Central memory CD8-positive, alpha-beta T cell (primary cell): ENCODE data around the gene TMEM45B.
"Not testable (repeated sequence)": the region's sequence is repeated elsewhere in the genome, so short reads cannot be mapped to it uniquely, and the experiment has no call there.

Experiments
- ATAC-seq: fragments of 150-1000 bp; cut with Tn5 transposase; replicated peaks from 2 replicates; pipeline ENCODE4 v1.10.0; 2022; ENCODE audit warnings: mild to moderate bottlenecking, moderate FRiP score, moderate number of reproducible peaks; ENCODE audit not compliant: poor library complexity, severe bottlenecking; ENCODE audit errors: extremely low read depth
- DNase-seq, 2 donors: peaks; one replicate each; pipeline ENCODE4 v3.0.0; 2021; ENCODE audit warnings: low spot score in 2 of 2
- H3K27ac Mint-ChIP-seq: one replicate; pipeline ENCODE4 v1.8.0; 2022; ENCODE audit warnings: low read depth, mild to moderate bottlenecking, moderate library complexity, mixed read lengths
- H3K27me3 Mint-ChIP-seq: one replicate; pipeline ENCODE4 v1.8.0; 2022; ENCODE audit warnings: mixed read lengths
- H3K36me3 Mint-ChIP-seq: one replicate; pipeline ENCODE4 v1.8.0; 2022; ENCODE audit warnings: mild to moderate bottlenecking, moderate library complexity, mixed read lengths; ENCODE audit not compliant: insufficient read depth
- H3K4me1 Mint-ChIP-seq: one replicate; pipeline ENCODE4 v1.8.0; 2022; ENCODE audit warnings: mixed read lengths
- H3K4me3 Mint-ChIP-seq: one replicate; pipeline ENCODE4 v1.8.0; 2022; ENCODE audit warnings: mild to moderate bottlenecking, moderate library complexity, mixed read lengths
- H3K9me3 Mint-ChIP-seq: one replicate; pipeline ENCODE4 v1.8.0; 2022; ENCODE audit warnings: mixed read lengths

Gene TMEM45B

DNA sequence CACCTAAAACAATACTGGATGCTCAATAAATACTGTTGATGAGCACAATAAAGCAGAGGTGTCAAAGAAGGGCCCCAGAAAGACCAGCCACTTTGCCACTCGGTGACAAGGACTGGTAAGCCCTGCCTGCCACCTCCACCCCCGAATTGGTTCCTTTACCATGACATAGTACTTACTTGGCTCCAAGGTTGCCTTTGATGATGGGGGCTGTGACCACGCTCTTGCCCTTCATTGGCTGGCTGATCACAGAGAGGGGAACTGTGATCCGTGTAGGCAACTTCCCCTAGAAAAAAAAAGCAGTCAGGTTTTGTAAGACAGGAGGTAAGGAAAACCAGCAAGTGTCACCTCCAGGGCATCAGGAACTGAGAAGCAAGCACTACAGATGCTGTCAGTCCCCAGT, 50.1 kb downstream of the TMEM45B start:
- H3K36me3 Mint-ChIP-seq, result peaks cover 36% of the 10 kb centered on the region
- ATAC-seq (no peak), DNase-seq (no peak)
- H3K4me3 Mint-ChIP-seq, result no peak overlapping the region
- H3K4me1 Mint-ChIP-seq, result no peaks in the 10 kb centered on the region
- H3K9me3 Mint-ChIP-seq, result no peaks in the 10 kb centered on the region
- no peak overlapping the region for H3K27ac Mint-ChIP-seq
- H3K27me3 Mint-ChIP-seq, result no peaks in the 10 kb centered on the region

GRCh38 chr11:129866311-129866710, 50.7 kb downstream of the TMEM45B start:
- DNase-seq, result no peak
- no peaks in the 10 kb centered on the region for H3K27me3 Mint-ChIP-seq
- no peaks in the 10 kb centered on the region for H3K4me1 Mint-ChIP-seq
- H3K9me3 Mint-ChIP-seq, result no peaks in the 10 kb centered on the region
- H3K27ac Mint-ChIP-seq, result no peak overlapping the region
- H3K36me3 Mint-ChIP-seq, result peaks cover 40% of the 10 kb centered on the region
- no peak overlapping the region for H3K4me3 Mint-ChIP-seq
- no peak for ATAC-seq

- not testable (repeated sequence) for H3K4me1 Mint-ChIP-seq, H3K27me3 Mint-ChIP-seq, H3K4me3 Mint-ChIP-seq, DNase-seq, ATAC-seq, H3K27ac Mint-ChIP-seq, H3K9me3 Mint-ChIP-seq
- peaks cover 52% of the 10 kb centered on the region for H3K36me3 Mint-ChIP-seq
Measured at GRCh38 chr11:129868626-129869025, 53.0 kb downstream of the TMEM45B start.

DNA sequence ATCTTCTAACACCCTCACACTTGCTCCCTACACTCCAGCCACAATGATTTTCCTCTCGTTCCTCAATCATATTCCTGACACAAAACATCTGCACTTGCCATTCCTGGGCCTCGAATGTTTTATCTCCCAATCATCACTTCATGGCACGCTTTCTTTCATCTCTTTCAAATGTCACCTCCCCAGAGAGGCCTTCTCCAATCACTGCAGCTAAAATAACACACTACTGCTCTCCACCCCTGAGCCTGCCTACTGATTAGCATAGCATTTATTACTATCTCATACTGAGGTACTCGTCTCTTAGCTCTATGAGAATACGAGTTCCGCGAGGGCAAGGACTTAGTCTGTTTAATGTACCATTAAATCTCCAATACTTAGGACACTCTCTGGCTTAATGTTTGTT, 56.3 kb downstream of the TMEM45B start:
- Mint-ChIP-seq H3K4me3 (no peak overlapping the region), H3K27me3 (no peaks in the 10 kb centered on the region), H3K27ac (peak overlapping the region; percentile 5), H3K9me3 (no peaks in the 10 kb centered on the region), H3K4me1 (no peaks in the 10 kb centered on the region), H3K36me3 (peaks cover 63% of the 10 kb centered on the region)
- ATAC-seq (no peak), DNase-seq (no peak)

- DNase-seq (no peak), ATAC-seq (no peak)
- Mint-ChIP-seq H3K36me3 (peaks cover 58% of the 10 kb centered on the region), H3K4me1 (peaks cover 5% of the 10 kb centered on the region), H3K9me3 (no peaks in the 10 kb centered on the region), H3K27ac (no peak overlapping the region), H3K27me3 (no peaks in the 10 kb centered on the region), H3K4me3 (no peak overlapping the region)
Measured at GRCh38 chr11:129880311-129880710, 64.7 kb downstream of the TMEM45B start.

GRCh38 chr11:129881570-129882170, 66.0 kb downstream of the TMEM45B start:
- H3K36me3 Mint-ChIP-seq, result peaks cover 56% of the 10 kb centered on the region

GRCh38 chr11:129884581-129884980, 68.9 kb downstream of the TMEM45B start:
- H3K27me3 Mint-ChIP-seq, result no peaks in the 10 kb centered on the region
- peaks cover 14% of the 10 kb centered on the region for H3K4me1 Mint-ChIP-seq
- no peak for DNase-seq
- ATAC-seq, result no peak
- no peak overlapping the region for H3K27ac Mint-ChIP-seq
- no peak overlapping the region for H3K4me3 Mint-ChIP-seq
- peaks cover 67% of the 10 kb centered on the region for H3K36me3 Mint-ChIP-seq
- no peaks in the 10 kb centered on the region for H3K9me3 Mint-ChIP-seq

More at GRCh38 chr11:129881570-129882170, 66.0 kb downstream of the TMEM45B start:
- DNase-seq (no peak), ATAC-seq (no peak)
- H3K27ac Mint-ChIP-seq, result no peak overlapping the region
- no peak overlapping the region for H3K4me3 Mint-ChIP-seq
- no peaks in the 10 kb centered on the region for H3K9me3 Mint-ChIP-seq
- H3K4me1 Mint-ChIP-seq, result peaks cover 5% of the 10 kb centered on the region
- no peaks in the 10 kb centered on the region for H3K27me3 Mint-ChIP-seq

- no peak for ATAC-seq
- peaks cover 67% of the 10 kb centered on the region for H3K36me3 Mint-ChIP-seq
Measured at GRCh38 chr11:129885381-129885780, 69.7 kb downstream of the TMEM45B start.

GRCh38 chr11:129888451-129888850, 72.8 kb downstream of the TMEM45B start:
- Mint-ChIP-seq H3K4me3 (peak overlapping the region; percentile 32), H3K36me3 (peaks cover 52% of the 10 kb centered on the region), H3K4me1 (peaks cover 23% of the 10 kb centered on the region), H3K27me3 (no peaks in the 10 kb centered on the region), H3K9me3 (no peaks in the 10 kb centered on the region), H3K27ac (no peak overlapping the region)
- no peak for DNase-seq
- ATAC-seq, result peak; percentile 43

More at GRCh38 chr11:129885381-129885780, 69.7 kb downstream of the TMEM45B start:
- Mint-ChIP-seq H3K9me3 (no peaks in the 10 kb centered on the region), H3K27ac (no peak overlapping the region), H3K27me3 (no peaks in the 10 kb centered on the region), H3K4me1 (peaks cover 19% of the 10 kb centered on the region), H3K4me3 (no peak overlapping the region)
- DNase-seq, result no peak

GRCh38 chr11:129894278-129895125, 78.9 kb downstream of the TMEM45B start:
- H3K4me3 Mint-ChIP-seq, result peak overlapping the region; percentile 88
- peaks cover 33% of the 10 kb centered on the region for H3K4me1 Mint-ChIP-seq
- DNase-seq (no peak), ATAC-seq (peak; percentile 46)
- H3K27me3 Mint-ChIP-seq, result no peaks in the 10 kb centered on the region
- no peaks in the 10 kb centered on the region for H3K9me3 Mint-ChIP-seq
- H3K27ac Mint-ChIP-seq, result peak overlapping the region; percentile 61
- peaks cover 16% of the 10 kb centered on the region for H3K36me3 Mint-ChIP-seq

DNA sequence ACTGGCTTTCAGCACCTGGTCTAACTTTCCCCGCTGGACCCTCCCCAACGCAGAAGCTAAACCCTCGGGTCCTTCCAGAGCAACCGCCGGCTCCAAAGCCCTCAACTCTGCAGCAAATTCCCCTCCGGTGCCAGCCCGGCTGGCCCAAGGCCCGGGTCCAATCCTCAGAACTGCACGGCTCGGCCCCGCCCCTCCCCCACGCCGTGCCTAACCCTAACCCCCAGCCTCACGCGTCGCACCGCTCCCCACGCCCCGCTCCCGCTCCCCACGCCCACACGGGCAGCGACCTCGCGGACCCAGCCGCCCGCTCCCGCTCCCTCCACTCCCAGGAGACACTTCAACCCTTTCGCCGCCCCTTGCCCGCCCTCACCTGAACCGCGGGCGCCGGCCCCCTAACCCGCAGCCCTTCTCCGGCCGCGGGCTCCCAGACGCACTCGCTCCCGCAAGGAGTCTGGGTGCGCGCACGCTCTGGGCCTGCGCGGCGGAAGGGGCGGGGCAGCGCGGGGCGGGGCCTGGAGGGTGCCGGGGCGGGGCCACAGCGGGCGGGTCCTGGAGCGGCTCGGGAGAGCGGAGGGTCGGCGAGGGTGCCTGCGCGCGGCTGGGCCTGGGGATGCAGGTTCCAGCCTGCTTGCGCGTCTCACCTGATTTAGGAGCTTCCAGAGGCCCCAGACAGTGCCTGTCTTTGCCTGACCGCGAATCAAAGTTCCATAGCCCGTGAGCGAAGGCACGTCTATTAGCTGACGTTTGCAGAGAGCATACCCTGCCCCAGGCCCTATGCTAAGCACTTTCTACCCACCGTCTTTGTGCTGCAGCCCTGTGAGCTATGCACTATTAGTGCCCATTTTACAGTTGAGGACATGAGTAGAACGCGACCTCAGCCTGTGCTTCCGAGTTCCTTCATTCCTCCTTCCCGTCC, 79.7 kb downstream of the TMEM45B start, which contains the start of gene NFRKB:
TSS of gene NFRKB (minus strand) at position 453 of the 916 bp plus-strand sequence. CDS start 2,729 bp downstream, outside the sequence.
- ATAC-seq, result peak; percentile 90
- H3K27me3 Mint-ChIP-seq, result no peaks in the 10 kb centered on the region
- peak within 1 kb of the TSS; percentile 88 for H3K4me3 Mint-ChIP-seq
- peak within 1 kb of the TSS; percentile 61 for H3K27ac Mint-ChIP-seq
- no peaks in the 10 kb centered on the region for H3K9me3 Mint-ChIP-seq
- peaks cover 14% of the 10 kb centered on the region for H3K36me3 Mint-ChIP-seq
- peak; percentile 61 to 73 for DNase-seq
- H3K4me1 Mint-ChIP-seq, result peaks cover 25% of the 10 kb centered on the region

- no peak for ATAC-seq
- no peak for DNase-seq
Measured at GRCh38 chr11:129896062-129896461, 80.4 kb downstream of the TMEM45B start.

More at GRCh38 chr11:129896062-129896461, 80.4 kb downstream of the TMEM45B start:
- H3K9me3 Mint-ChIP-seq, result no peaks in the 10 kb centered on the region
- H3K36me3 Mint-ChIP-seq, result peaks cover 14% of the 10 kb centered on the region
- peaks cover 24% of the 10 kb centered on the region for H3K4me1 Mint-ChIP-seq
- no peaks in the 10 kb centered on the region for H3K27me3 Mint-ChIP-seq
- no peak overlapping the region for H3K27ac Mint-ChIP-seq
- peak overlapping the region; percentile 88 for H3K4me3 Mint-ChIP-seq
